GM19238 (cell line): ENCODE measurements around the gene LMNB1.

Experiments used
- DNase-seq: peaks from one replicate; pipeline ENCODE4 v3.0.0; 2011; ENCODE audit warnings: low spot score; ENCODE audit not compliant: insufficient read length

Gene LMNB1

DNA sequence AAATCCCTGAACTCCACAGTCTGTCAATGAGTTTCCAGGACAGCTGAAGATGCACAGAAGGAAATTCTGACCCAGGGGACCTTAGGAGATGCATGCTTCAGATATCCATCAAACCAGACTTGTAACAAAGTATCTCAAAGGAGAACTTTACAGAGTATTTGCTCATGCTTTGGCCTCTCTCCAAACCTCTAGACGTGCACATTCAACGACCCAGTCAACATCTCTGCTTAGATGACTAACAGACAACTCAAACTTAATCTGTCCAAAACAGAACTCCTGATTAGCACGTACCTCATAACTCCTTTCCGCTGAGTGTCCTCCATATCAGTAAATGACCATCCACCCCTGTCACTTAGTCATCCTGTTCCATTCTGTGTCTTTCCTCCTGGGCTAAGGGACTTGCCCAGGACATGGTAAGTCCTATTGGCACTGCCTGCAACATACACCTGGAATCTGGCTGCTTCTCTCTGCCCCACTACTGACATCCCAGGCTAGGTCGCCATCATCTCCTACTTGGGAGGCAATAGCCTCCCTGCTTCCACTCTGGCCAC, 107.4 kb downstream of the LMNB1 start:
- DNase-seq = no peak
